Spinal cord (tissue), 10 donors: ENCODE measurements around the gene MECP2. TPM values are rescaled to one million over a fixed set of nuclear protein-coding genes. Genes with fewer than 3 reads are reported as not detected.

Experiments used
- DNase-seq, 6 donors: peaks; one replicate each; pipeline versions ENCODE4 v3.0.0 to v3.0.0-alpha.2; 2013 to 2015; ENCODE audit warnings: low spot score in 6 of 6, low read depth in 4 of 6
- H3K27ac ChIP-seq: one replicate; pipeline ENCODE4 v1.5.1; 2013; ENCODE audit warnings: low read depth, low read length, control low read depth
- H3K27me3 ChIP-seq: one replicate; pipeline ENCODE4 v1.6.1; 2013; ENCODE audit warnings: low read length; ENCODE audit not compliant: control insufficient read depth, insufficient read depth
- H3K36me3 ChIP-seq: one replicate; pipeline ENCODE4 v1.6.1; 2013; ENCODE audit warnings: low read length; ENCODE audit not compliant: control insufficient read depth, insufficient read depth
- H3K4me1 ChIP-seq: one replicate; pipeline ENCODE4 v1.6.1; 2013; ENCODE audit warnings: low read length; ENCODE audit not compliant: control insufficient read depth, insufficient read depth
- H3K4me3 ChIP-seq: one replicate; pipeline ENCODE4 v1.5.1; 2013; ENCODE audit warnings: low read depth, low read length, control low read depth
- H3K9me3 ChIP-seq: one replicate; pipeline ENCODE4 v1.6.1; 2013; ENCODE audit warnings: low read length; ENCODE audit not compliant: control insufficient read depth, insufficient read depth
- WGBS: methylation state at CpG from one replicate; pipeline ENCODE4 v1.1.5; 2013; ENCODE audit warnings: missing lambda C conversion rate; ENCODE audit not compliant: insufficient coverage; 5-methylcytosine and 5-hydroxymethylcytosine counted together
- polyA plus RNA-seq, 2 donors: library from polyadenylated mRNA; unstranded; fragments of 120-200 nt; gene quantifications; one replicate each; pipeline ENCODE4 v1.2.1, GENCODE V29; 2013; ENCODE audit not compliant: insufficient read length in 2 of 2
- total RNA-seq, 2 donors: library from RNA; depleted of rRNA in 1 of 2; stranded (reverse); fragments of 120-200 nt in 1 of 2; fragments of >200 nt in 1 of 2; gene quantifications; one replicate each; pipeline versions ENCODE4 v1.2.3 to v1.2.4, GENCODE V29; 2013 to 2014
- donor health status: healthy.

Gene MECP2
- total and polyA plus RNA-seq, 4 donors = 30.7 to 43.3 (median 39.7) TPM

- Histone ChIP-seq H3K27me3 (no peaks in the 10 kb centered on the region), H3K4me1 (peaks cover 10% of the 10 kb centered on the region), H3K36me3 (no peaks in the 10 kb centered on the region), H3K4me3 (no peak overlapping the region), H3K27ac (no peak overlapping the region), H3K9me3 (peaks cover 1% of the 10 kb centered on the region)
- 73% methylated on average over 4 of the region's 7 CpGs for WGBS
- no peak for DNase-seq
These were observed 38.1 kb upstream of the MECP2 start for GRCh38 chrX:154135458-154136229.

GRCh38 chrX:154132366-154132765 is 34.8 kb upstream of the MECP2 start:
- H3K36me3 ChIP-seq = no peaks in the 10 kb centered on the region
- peaks cover 7% of the 10 kb centered on the region for H3K4me1 ChIP-seq
- 78% methylated on average over 6 of the region's 9 CpGs for whole genome bisulfite sequencing
- H3K9me3 ChIP-seq = peaks cover 1% of the 10 kb centered on the region
- no peak overlapping the region for H3K27ac ChIP-seq
- H3K27me3 ChIP-seq = no peaks in the 10 kb centered on the region
- no peak for DNase-seq
- no peak overlapping the region for H3K4me3 ChIP-seq

- no peaks in the 10 kb centered on the region for H3K36me3 ChIP-seq
- 67% methylated on average over 2 of the region's 4 CpGs for WGBS
- no peak for DNase-seq
These were observed 34.4 kb upstream of the MECP2 start for GRCh38 chrX:154131955-154132354.

GRCh38 chrX:154126101-154126500 is 28.6 kb upstream of the MECP2 start:
- H3K27me3 ChIP-seq = no peaks in the 10 kb centered on the region
- no peaks in the 10 kb centered on the region for H3K9me3 ChIP-seq
- 92% methylated on average over 11 of the region's 11 CpGs for whole genome bisulfite sequencing
- H3K4me3 ChIP-seq = no peak overlapping the region
- no peaks in the 10 kb centered on the region for H3K36me3 ChIP-seq
- H3K27ac ChIP-seq = no peak overlapping the region
- DNase-seq = no peak
- peaks cover 6% of the 10 kb centered on the region for H3K4me1 ChIP-seq

More at GRCh38 chrX:154131955-154132354, 34.4 kb upstream of the MECP2 start:
- Histone ChIP-seq H3K27me3 (no peaks in the 10 kb centered on the region), H3K4me3 (no peak overlapping the region), H3K27ac (no peak overlapping the region), H3K9me3 (peaks cover 1% of the 10 kb centered on the region), H3K4me1 (peaks cover 3% of the 10 kb centered on the region)

GRCh38 chrX:154125391-154126040 is 28.0 kb upstream of the MECP2 start:
- peak in 2 of 6 donors; percentile 24 to 54 for DNase-seq
- Histone ChIP-seq H3K36me3 (no peaks in the 10 kb centered on the region), H3K27ac (no peak overlapping the region), H3K27me3 (no peaks in the 10 kb centered on the region), H3K4me1 (peaks cover 6% of the 10 kb centered on the region), H3K9me3 (no peaks in the 10 kb centered on the region), H3K4me3 (no peak overlapping the region)
- WGBS = 65% methylated on average over 23 of the region's 30 CpGs

- Histone ChIP-seq H3K36me3 (no peaks in the 10 kb centered on the region), H3K9me3 (peaks cover 3% of the 10 kb centered on the region), H3K27ac (no peak overlapping the region), H3K27me3 (no peaks in the 10 kb centered on the region), H3K4me3 (no peak overlapping the region), H3K4me1 (peaks cover 6% of the 10 kb centered on the region)
- no peak for DNase-seq
- WGBS = 87% methylated on average over 17 of the region's 22 CpGs
These were observed 26.0 kb upstream of the MECP2 start for GRCh38 chrX:154123241-154124219.

GRCh38 chrX:154121961-154122360 is 24.4 kb upstream of the MECP2 start:
- 64% methylated on average over 11 of the region's 11 CpGs for WGBS

GRCh38 chrX:154121207-154121606 is 23.7 kb upstream of the MECP2 start:
- Histone ChIP-seq H3K36me3 (no peaks in the 10 kb centered on the region), H3K27ac (no peak overlapping the region), H3K27me3 (no peaks in the 10 kb centered on the region), H3K9me3 (peaks cover 5% of the 10 kb centered on the region), H3K4me3 (no peak overlapping the region), H3K4me1 (peaks cover 15% of the 10 kb centered on the region)
- no peak for DNase-seq
- WGBS = 100% methylated on average over 1 of the region's 4 CpGs

More at GRCh38 chrX:154121961-154122360, 24.4 kb upstream of the MECP2 start:
- Histone ChIP-seq H3K9me3 (peaks cover 5% of the 10 kb centered on the region), H3K27me3 (no peaks in the 10 kb centered on the region), H3K4me1 (peaks cover 9% of the 10 kb centered on the region), H3K4me3 (no peak overlapping the region), H3K36me3 (no peaks in the 10 kb centered on the region), H3K27ac (no peak overlapping the region)
- no peak for DNase-seq

- WGBS = no CpG with 5 or more reads among the region's 3 CpGs
- H3K27me3 ChIP-seq = no peaks in the 10 kb centered on the region
- no peaks in the 10 kb centered on the region for H3K36me3 ChIP-seq
- H3K9me3 ChIP-seq = peaks cover 5% of the 10 kb centered on the region
- H3K4me3 ChIP-seq = no peak overlapping the region
- H3K27ac ChIP-seq = no peak overlapping the region
- DNase-seq = no peak
- peaks cover 15% of the 10 kb centered on the region for H3K4me1 ChIP-seq
These were observed 23.1 kb upstream of the MECP2 start for GRCh38 chrX:154120567-154120966.
